ENCODE measurements around the gene GNB3.

DNA sequence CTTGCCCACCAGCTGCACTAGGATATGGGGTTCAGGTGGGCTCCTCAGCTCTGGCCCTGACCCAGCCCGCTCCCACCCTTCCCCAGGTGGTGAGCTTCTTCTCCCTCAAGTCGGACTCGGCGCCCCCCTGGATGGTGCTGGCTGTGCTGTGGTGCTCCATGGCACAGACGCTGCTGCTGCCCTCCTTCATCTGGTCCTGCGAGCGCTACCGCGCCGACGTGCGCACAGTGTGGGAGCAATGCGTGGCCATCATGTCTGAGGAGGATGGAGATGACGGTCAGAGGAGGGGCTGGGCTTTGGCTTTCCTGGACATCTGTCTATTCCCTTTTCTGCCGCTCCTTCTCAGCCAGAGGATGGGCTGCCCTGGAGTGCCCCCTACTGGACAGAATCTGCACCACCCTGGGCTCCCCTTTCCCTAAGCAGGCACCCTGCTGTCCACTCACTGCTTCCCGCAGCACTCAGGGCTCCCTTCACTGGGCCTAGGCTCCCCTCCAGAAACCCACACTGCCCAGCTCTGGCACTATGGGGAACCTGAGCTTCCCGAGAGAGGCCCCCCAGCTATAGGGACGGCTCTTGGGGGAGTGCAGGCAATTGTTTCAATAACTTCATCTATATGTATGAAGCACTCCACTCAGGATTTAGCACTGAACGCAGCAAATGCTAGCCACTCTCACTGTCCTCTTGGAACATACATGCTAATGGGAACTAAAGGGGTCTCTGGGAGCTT lies 15.2 kb upstream of the GNB3 start:
- TF ChIP-seq, protein P1, sequence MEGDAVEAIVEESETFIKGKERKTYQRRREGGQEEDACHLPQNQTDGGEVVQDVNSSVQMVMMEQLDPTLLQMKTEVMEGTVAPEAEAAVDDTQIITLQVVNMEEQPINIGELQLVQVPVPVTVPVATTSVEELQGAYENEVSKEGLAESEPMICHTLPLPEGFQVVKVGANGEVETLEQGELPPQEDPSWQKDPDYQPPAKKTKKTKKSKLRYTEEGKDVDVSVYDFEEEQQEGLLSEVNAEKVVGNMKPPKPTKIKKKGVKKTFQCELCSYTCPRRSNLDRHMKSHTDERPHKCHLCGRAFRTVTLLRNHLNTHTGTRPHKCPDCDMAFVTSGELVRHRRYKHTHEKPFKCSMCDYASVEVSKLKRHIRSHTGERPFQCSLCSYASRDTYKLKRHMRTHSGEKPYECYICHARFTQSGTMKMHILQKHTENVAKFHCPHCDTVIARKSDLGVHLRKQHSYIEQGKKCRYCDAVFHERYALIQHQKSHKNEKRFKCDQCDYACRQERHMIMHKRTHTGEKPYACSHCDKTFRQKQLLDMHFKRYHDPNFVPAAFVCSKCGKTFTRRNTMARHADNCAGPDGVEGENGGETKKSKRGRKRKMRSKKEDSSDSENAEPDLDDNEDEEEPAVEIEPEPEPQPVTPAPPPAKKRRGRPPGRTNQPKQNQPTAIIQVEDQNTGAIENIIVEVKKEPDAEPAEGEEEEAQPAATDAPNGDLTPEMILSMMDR (IDR thresholded peaks at IDR 0.05) = peak; percentile 90
- TF ChIP-seq TCF7L2 (IDR thresholded peaks at IDR 0.05; ENCODE audit: low read depth, low read length) (no peak), POLR2AphosphoS5 (IDR thresholded peaks at IDR 0.05; ENCODE audit: low read depth, low read length) (no peak), REST (IDR thresholded peaks at IDR 0.05; ENCODE audit: insufficient read depth in 1 of 2, low read depth in 2 of 2, low read length in 1 of 2) (no peak)
